Liver (tissue), 9 donors: ENCODE results near the gene PLA2G3. TPM values are rescaled to one million over a fixed set of nuclear protein-coding genes. Genes with fewer than 3 reads are reported as not detected.

Experiments used
- DNase-seq: peaks from one replicate; pipeline ENCODE4 v3.0.0-alpha.2; 2017; ENCODE audit warnings: low spot score
- H3K27ac ChIP-seq, 2 donors: one replicate each; pipeline ENCODE4 v1.7.0; 2013; ENCODE audit warnings: inconsistent platforms in 2 of 2, low read length in 2 of 2, control low read depth in 1 of 2, low read depth in 1 of 2, mild to moderate bottlenecking in 1 of 2
- H3K27me3 ChIP-seq, 4 donors: one replicate each; pipeline versions ENCODE4 v1.6.1 to v1.7.0; 2013; ENCODE audit warnings: low read length in 3 of 4, inconsistent platforms in 1 of 4, mild to moderate bottlenecking in 1 of 4, moderate library complexity in 1 of 4; ENCODE audit not compliant: control insufficient read depth in 4 of 4, insufficient read depth in 4 of 4
- H3K36me3 ChIP-seq, 4 donors: one replicate each; pipeline versions ENCODE4 v1.6.1 to v1.7.0; 2013; ENCODE audit warnings: low read length in 3 of 4, mild to moderate bottlenecking in 3 of 4, low read depth in 1 of 4, moderate library complexity in 1 of 4; ENCODE audit not compliant: control insufficient read depth in 4 of 4, insufficient read depth in 3 of 4
- H3K4me1 ChIP-seq, 4 donors: one replicate each; pipeline versions ENCODE4 v1.6.1 to v1.7.0; 2013; ENCODE audit warnings: low read length in 3 of 4, mild to moderate bottlenecking in 3 of 4, moderate library complexity in 1 of 4; ENCODE audit not compliant: control insufficient read depth in 4 of 4, insufficient read depth in 4 of 4
- H3K4me3 ChIP-seq, 3 donors: one replicate each; pipeline versions ENCODE4 v1.6.1 to v1.7.0; 2013; ENCODE audit warnings: low read length in 3 of 3, control low read depth in 1 of 3, low read depth in 1 of 3, mild to moderate bottlenecking in 1 of 3
- H3K9ac ChIP-seq, 2 donors: one replicate each; pipeline ENCODE4 v1.7.0; 2013; ENCODE audit warnings: low read length in 2 of 2, mild to moderate bottlenecking in 2 of 2, moderate library complexity in 2 of 2, control low read depth in 1 of 2, low read depth in 1 of 2
- H3K9me3 ChIP-seq, 4 donors: one replicate each; pipeline versions ENCODE4 v1.6.1 to v1.7.0; 2013; ENCODE audit warnings: low read length in 3 of 4; ENCODE audit not compliant: control insufficient read depth in 4 of 4
- ATF3 ChIP-seq: IDR thresholded peaks from 2 replicates; pipeline ENCODE4 v1.6.1; 2016; ENCODE audit warnings: antibody characterized with exemption
- CTCF ChIP-seq: fragments of 150-350 bp; IDR thresholded peaks from 2 replicates; pipeline ENCODE4 v1.5.1; 2017; ENCODE audit warnings: improper control_type of control experiment, low read depth, low read length; ENCODE audit not compliant: missing input control
- EGR1 ChIP-seq, 2 donors: IDR thresholded peaks; 2 replicates each; pipeline ENCODE4 v1.6.1; 2016 to 2018; ENCODE audit warnings: antibody characterized with exemption in 2 of 2, low read depth in 2 of 2
- FOXA1 ChIP-seq: IDR thresholded peaks from 2 replicates; pipeline ENCODE4 v1.6.1; 2016; ENCODE audit warnings: antibody characterized with exemption
- FOXA2 ChIP-seq: IDR thresholded peaks from 2 replicates; pipeline ENCODE4 v1.6.1; 2016; ENCODE audit warnings: antibody characterized with exemption
- HNF4A ChIP-seq, 2 donors: conservative IDR thresholded peaks; 2 replicates each; pipeline ENCODE4 v1.6.1; 2016; ENCODE audit warnings: antibody characterized with exemption in 2 of 2, mild to moderate bottlenecking in 2 of 2
- HNF4G ChIP-seq: IDR thresholded peaks from 2 replicates; pipeline ENCODE4 v1.6.1; 2016; ENCODE audit warnings: antibody characterized with exemption
- RAD21 ChIP-seq, 2 donors: IDR thresholded peaks; 2 replicates each; pipeline ENCODE4 v1.6.1; 2016; ENCODE audit warnings: antibody characterized with exemption in 2 of 2, mild to moderate bottlenecking in 2 of 2
- REST ChIP-seq: IDR thresholded peaks from 2 replicates; pipeline ENCODE4 v1.6.1; 2016; ENCODE audit warnings: antibody characterized with exemption, mild to moderate bottlenecking
- RXRA ChIP-seq, 2 donors: IDR thresholded peaks; 2 replicates each; pipeline ENCODE4 v1.6.1; 2017 to 2018; ENCODE audit warnings: antibody characterized with exemption in 2 of 2, mild to moderate bottlenecking in 1 of 2
- SP1 ChIP-seq: IDR thresholded peaks from 2 replicates; pipeline ENCODE4 v1.6.1; 2018; ENCODE audit warnings: antibody characterized with exemption, mild to moderate bottlenecking
- TAF1 ChIP-seq: conservative IDR thresholded peaks from 2 replicates; pipeline ENCODE4 v1.6.1; 2016; ENCODE audit warnings: antibody characterized with exemption, mild to moderate bottlenecking
- YY1 ChIP-seq: IDR thresholded peaks from 2 replicates; pipeline ENCODE4 v1.6.1; 2016; ENCODE audit warnings: antibody characterized with exemption, mild to moderate bottlenecking
- ZBTB33 ChIP-seq: IDR thresholded peaks from 2 replicates; pipeline ENCODE4 v1.6.1; 2016; ENCODE audit warnings: antibody characterized with exemption
- WGBS: extraction: QIAGEN DNeasy Blood & Tissue Kit; methylation state at CpG from one replicate; pipeline ENCODE4 v1.1.7; 2013; 5-methylcytosine and 5-hydroxymethylcytosine counted together
- polyA plus RNA-seq, 2 donors: library from polyadenylated mRNA; stranded (reverse) in 1 of 2; unstranded in 1 of 2; fragments of 200-250 nt in 1 of 2; fragments of >200 nt in 1 of 2; fragmentation: Nextera tagmentation in 1 of 2; extraction: Ambion mirVana in 1 of 2; gene quantifications; one replicate each; pipeline versions ENCODE4 v1.2.1 to v1.2.3, GENCODE V29; 2013 to 2015
- total RNA-seq, 2 donors: library from RNA; depleted of rRNA; stranded (reverse); fragments of >200 nt; gene quantifications; one replicate each; pipeline ENCODE4 v1.2.3, GENCODE V29; 2014
- donor health status: healthy.
- donor health status: healthy.
- donor health status: healthy.
- donor health status: healthy.
- donor health status: healthy.

Gene PLA2G3
- total and polyA plus RNA-seq, 4 donors = not detected

GRCh38 chr22:31123292-31123602, 17.1 kb downstream of the PLA2G3 start:
- whole genome bisulfite sequencing = 80% methylated on average over 4 of the region's 4 CpGs
- H3K4me1 ChIP-seq = peaks cover 0 to 9% (median 3%) of the 10 kb centered on the region in 4 donors
- H3K9ac ChIP-seq = no peak overlapping the region
- no peak overlapping the region for H3K27ac ChIP-seq
- no peaks in the 10 kb centered on the region for H3K36me3 ChIP-seq
- TF ChIP-seq REST (no peak), ATF3 (no peak), FOXA2 (no peak), CTCF (no peak), HNF4G (no peak), RXRA (IDR thresholded peaks at IDR 0.05) (no peak), RAD21 (IDR thresholded peaks at IDR 0.05) (no peak), TAF1 (no peak), SP1 (no peak), FOXA1 (no peak), ZBTB33 (no peak), HNF4A (conservative IDR thresholded peaks at IDR 0.05) (no peak), YY1 (no peak)
- DNase-seq = no peak
- H3K9me3 ChIP-seq = no peaks in the 10 kb centered on the region
- no peak overlapping the region for H3K4me3 ChIP-seq
- no peaks in the 10 kb centered on the region for H3K27me3 ChIP-seq

GRCh38 chr22:31122532-31123291, 17.6 kb downstream of the PLA2G3 start, which contains the start of gene INPP5J:
Gene INPP5J, plus strand, starts transcription at chr22:31122966. Its CDS starts 49 bp downstream, at chr22:31123015.
- no peaks in the 10 kb centered on the region for H3K9me3 ChIP-seq
- no peaks in the 10 kb centered on the region for H3K36me3 ChIP-seq
- no peak within 1 kb of the TSS for H3K9ac ChIP-seq
- peak within 1 kb of the TSS in 1 of 3 donors; percentile 14 for H3K4me3 ChIP-seq
- H3K27ac ChIP-seq = no peak within 1 kb of the TSS
- no peaks in the 10 kb centered on the region for H3K27me3 ChIP-seq
- DNase-seq = no peak
- TF ChIP-seq YY1 (no peak), SP1 (no peak), ZBTB33 (no peak), ATF3 (no peak), EGR1 (IDR thresholded peaks at IDR 0.05; ENCODE audit: low read depth in 2 of 2) (no peak)
- WGBS = 18% methylated on average over 10 of the region's 10 CpGs
- peaks cover 0 to 9% (median 3%) of the 10 kb centered on the region in 4 donors for H3K4me1 ChIP-seq
